ENCODE measurements around the gene RMRP.

RMRP gene

GRCh38 chr9:35618854-35619799 is 38.7 kb downstream of the RMRP start:
- TF ChIP-seq FOXP2 (optimal IDR thresholded peaks at IDR 0.05; ENCODE audit: borderline replicate concordance, extremely low read depth, extremely low read length, insufficient read depth) (no peak), POLR2AphosphoS5 (IDR thresholded peaks at IDR 0.05; ENCODE audit: low read depth, low read length) (no peak)

GRCh38 chr9:35618325-35618727 is 39.5 kb downstream of the RMRP start, which contains the start of gene CD72:
Gene CD72 (minus strand): TSS chr9:35618413. CDS start chr9:35618303, 110 bp downstream.
- TF ChIP-seq SIN3A (IDR thresholded peaks at IDR 0.05; ENCODE audit: borderline replicate concordance, insufficient read depth, low read length) (no peak), REST (IDR thresholded peaks at IDR 0.05; ENCODE audit: insufficient read depth in 1 of 2, low read depth in 2 of 2, low read length in 2 of 2) (no peak), FOXP2 (optimal IDR thresholded peaks at IDR 0.05; ENCODE audit: borderline replicate concordance, extremely low read depth, extremely low read length, insufficient read depth) (no peak), TAF1 (IDR thresholded peaks at IDR 0.05; ENCODE audit: borderline replicate concordance, insufficient read depth, low read length) (no peak), POLR2AphosphoS5 (IDR thresholded peaks at IDR 0.05; ENCODE audit: low read depth, low read length) (no peak)

- TF ChIP-seq FOXP2 (optimal IDR thresholded peaks at IDR 0.05; ENCODE audit: borderline replicate concordance, extremely low read depth, extremely low read length, insufficient read depth): no peak
- no peak for TF ChIP-seq POLR2AphosphoS5 (IDR thresholded peaks at IDR 0.05; ENCODE audit: low read depth, low read length)
- no peak for TF ChIP-seq REST (IDR thresholded peaks at IDR 0.05; ENCODE audit: insufficient read depth in 1 of 2, low read depth in 2 of 2, low read length in 2 of 2)
- TF ChIP-seq TAF1 (IDR thresholded peaks at IDR 0.05; ENCODE audit: borderline replicate concordance, insufficient read depth, low read length): no peak
- no peak for TF ChIP-seq SIN3A (IDR thresholded peaks at IDR 0.05; ENCODE audit: borderline replicate concordance, insufficient read depth, low read length)
Observed at GRCh38 chr9:35617548-35617947, 40.3 kb downstream of the RMRP start.

GRCh38 chr9:35616681-35617459 is 40.9 kb downstream of the RMRP start:
- no peak for TF ChIP-seq POLR2AphosphoS5 (IDR thresholded peaks at IDR 0.05; ENCODE audit: low read depth, low read length)
- TF ChIP-seq TAF1 (IDR thresholded peaks at IDR 0.05; ENCODE audit: borderline replicate concordance, insufficient read depth, low read length): no peak
- no peak for TF ChIP-seq FOXP2 (optimal IDR thresholded peaks at IDR 0.05; ENCODE audit: borderline replicate concordance, extremely low read depth, extremely low read length, insufficient read depth)

- no peak for TF ChIP-seq TAF1 (IDR thresholded peaks at IDR 0.05; ENCODE audit: borderline replicate concordance, insufficient read depth, low read length)
- TF ChIP-seq REST (IDR thresholded peaks at IDR 0.05; ENCODE audit: insufficient read depth in 1 of 2, low read depth in 2 of 2, low read length in 2 of 2): no peak
Observed at GRCh38 chr9:35615981-35616680, 41.7 kb downstream of the RMRP start.

All from PFSK-1 (cell line).